NCI-H1436 (cell line): ENCODE data around the gene AP4S1.

Experiments
- DNase-seq: peaks from one replicate; lab custom pipeline; 2025; lab: John Stamatoyannopoulos, UW

Gene AP4S1

DNA sequence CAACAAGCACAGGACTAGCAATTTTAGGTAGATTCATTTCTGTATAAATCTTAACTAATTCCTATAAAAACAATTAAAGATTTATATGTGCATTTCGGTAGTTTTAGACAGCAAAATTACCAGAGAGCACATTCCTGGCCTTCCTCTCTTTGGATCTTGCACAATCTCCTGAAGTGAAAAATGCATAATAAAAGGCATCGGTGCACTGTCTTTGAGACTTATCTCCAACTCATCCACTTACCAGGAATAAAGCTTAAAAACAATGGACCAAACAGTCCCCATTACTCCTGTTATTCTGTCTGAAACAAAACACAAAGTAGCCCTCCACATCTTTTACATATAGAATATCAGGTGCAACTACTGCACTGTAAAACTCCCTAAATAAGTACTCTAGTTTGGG lies 112.9 kb downstream of the AP4S1 start:
- no peak for DNase-seq

DNA sequence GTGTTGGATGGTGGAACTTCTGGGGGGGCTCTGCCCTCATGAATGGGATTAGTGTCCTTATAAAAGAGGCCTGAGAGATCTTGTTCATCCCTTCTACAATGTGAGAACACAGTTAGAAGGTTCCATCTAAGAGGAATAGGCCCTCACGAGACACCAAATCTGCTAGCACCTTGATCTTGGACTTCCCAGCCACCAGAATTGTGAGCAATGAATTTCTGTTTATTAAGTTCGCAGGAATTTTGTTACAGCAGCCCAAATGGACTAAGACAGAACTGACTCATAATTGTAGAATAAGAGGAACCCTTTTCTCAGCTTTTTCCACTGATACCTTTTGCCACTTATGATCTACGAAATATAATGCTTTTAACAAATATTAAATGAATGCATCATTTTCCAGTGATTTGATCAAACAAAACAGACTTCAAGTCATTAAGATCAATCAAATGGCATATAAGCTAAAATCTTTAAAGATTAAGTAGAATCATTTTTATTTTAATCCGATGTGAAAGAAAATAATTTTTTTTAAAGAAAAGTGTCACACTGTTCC lies 113.9 kb downstream of the AP4S1 start:
- DNase-seq = no peak

DNA sequence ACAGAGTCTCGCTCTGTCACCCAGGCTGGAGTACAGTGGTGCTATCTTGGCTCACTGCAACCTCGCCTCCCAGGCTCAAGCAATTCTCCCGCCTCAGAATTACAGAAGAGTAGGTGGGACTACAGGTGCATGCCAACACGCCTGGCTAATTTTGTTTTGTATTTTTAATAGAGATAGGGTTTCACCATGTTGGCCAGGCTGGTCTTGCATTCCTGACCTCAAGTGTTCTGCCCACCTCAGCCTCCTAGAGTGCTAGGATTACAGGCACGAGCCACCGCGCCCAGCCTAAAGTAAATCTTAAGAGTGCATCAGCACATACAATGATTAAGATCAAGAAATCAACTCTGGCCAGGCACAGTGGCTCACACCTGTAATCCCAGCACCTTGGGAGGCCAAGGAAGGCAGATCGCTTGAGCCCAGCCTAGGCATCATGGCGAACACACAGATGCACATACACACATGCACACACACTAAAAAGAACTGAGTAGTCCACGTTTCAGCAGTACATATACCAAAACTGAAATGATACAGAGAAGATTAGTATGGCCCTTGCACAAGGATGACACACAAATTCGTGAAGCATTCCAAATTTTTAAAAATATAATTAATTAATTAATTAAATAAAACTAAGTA lies 117.1 kb downstream of the AP4S1 start:
- DNase-seq = no peak
